Measurements from ENCODE around the gene FN3K.
"Not testable (repeated sequence)": the region's sequence is repeated elsewhere in the genome, so short reads cannot be mapped to it uniquely, and the experiment has no call there.

FN3K gene

GRCh38 chr17:82737967-82738877 is 2.8 kb downstream of the FN3K start:
- no peak for DNase-seq

DNA sequence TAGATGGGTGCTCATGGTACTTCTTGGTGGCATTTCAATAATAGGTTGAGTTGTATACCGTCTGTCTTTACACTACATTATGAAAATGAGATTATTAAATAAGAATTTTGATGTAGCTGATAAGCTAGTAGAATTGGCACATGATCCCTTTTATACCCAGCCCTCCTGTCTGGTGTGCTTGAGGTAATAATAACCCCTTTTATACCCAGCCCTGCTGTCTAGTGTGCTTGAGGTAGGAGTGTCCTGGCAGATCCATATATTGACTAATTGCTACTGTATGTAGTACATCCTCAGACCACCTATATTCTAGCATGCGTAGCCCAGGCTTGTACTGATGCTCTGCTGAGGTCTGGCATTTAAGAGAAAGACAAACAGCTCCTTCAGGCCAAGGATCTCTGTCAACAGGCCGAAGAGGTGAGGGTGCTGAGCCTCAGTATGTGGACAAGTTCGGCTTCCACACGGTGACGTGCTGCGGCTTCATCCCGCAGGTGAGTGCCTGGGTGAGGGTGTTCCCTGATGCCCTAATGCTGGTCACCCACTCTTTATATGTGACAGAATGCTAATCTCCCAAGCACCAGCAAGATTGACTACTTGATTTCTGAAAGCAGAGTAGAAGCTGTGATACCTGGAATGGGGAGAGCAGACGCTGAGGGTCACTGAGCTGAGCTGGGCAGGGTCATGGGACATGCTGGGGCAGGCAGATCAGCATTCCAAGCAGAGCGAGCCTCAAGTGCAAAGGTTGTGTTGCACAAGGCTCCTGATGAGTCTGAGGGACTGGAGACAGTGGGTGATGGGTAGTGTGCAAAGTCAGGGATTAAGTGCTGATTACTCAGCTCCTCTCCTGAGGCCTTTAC is 5.7 kb downstream of the FN3K start:
- DNase-seq, result no peak

DNA sequence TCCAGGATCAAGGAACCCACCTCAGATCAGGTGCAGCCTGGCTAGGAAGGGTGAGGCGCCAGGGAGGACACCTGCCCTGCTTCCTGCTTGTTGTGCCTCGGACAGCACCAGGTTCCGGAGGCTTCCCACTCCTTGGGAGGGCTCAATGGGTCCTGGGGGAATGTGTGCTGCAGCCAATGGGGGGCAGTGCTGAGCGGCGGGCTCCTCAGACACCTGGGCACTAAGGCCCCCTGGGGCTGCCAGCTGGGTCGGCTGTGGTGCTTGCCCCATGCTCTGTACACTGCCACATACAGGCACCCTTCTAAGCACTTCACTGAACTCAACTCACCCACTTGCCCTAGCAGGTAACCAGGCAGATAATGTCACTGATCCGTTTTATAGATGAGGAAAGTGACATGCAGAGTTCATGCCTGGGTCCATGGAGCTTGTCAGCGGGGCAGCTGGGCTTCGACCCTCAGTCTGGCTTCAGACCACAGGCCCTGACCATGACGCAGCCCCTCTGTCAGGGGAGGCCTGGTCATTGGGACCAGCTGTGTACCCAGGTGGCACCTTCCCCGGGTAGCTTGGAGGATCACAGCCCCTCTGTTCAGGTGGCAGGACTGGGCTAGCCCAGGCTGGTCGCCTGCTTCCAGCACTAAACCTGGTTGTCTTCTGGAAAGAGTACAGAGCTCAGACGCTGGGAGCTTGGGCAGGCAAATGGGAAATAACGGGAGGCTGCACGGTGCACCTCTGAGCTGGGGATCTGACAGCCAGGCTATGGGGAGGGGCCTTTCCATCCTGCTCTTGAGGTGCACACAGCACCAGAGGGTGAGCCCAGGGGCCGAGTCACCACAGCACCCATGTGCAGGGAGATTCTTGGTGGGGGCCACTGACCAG is 8.2 kb downstream of the FN3K start:
- DNase-seq, result no peak

DNA sequence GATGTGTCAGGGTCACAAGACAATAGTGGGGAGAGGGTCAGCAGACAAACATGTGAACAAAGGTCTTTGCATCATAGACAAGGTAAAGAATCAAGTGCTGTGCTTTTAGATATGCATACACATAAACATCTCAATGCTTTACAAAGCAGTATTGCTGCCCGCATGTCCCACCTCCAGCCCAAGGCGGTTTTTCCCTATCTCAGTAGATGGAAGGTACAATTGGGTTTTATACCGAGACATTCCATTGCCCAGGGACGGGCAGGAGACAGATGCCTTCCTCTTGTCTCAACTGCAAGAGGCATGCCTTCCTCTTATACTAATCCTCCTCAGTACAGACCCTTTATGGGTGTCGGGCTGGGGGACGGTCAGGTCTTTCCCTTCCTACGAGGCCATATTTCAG is 9.3 kb downstream of the FN3K start:
- DNase-seq, result not testable (repeated sequence)

DNA sequence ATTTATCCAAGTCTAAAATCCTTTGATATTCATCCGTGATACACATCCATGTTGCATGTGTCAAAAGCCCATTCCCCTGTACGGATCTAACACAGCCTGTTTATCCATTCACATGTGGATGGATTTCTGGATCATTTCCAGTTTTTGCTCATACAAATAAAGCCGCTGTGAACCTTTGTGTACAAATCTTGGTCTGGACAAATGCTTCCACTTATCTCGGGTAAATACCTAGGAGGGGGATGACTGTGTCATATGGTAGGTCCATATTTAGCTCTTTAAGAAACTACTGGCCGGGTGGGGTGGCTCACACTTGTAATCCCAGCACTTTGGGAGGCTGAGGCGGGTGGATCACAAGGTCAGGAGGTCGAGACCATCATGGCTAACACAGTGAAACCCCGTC is 10.1 kb downstream of the FN3K start:
- DNase-seq, result no peak

GRCh38 chr17:82748756-82749155 is 13.3 kb downstream of the FN3K start:
- DNase-seq, result no peak

- no peak for DNase-seq
Observed at GRCh38 chr17:82750241-82750908, 15.0 kb downstream of the FN3K start.

DNA sequence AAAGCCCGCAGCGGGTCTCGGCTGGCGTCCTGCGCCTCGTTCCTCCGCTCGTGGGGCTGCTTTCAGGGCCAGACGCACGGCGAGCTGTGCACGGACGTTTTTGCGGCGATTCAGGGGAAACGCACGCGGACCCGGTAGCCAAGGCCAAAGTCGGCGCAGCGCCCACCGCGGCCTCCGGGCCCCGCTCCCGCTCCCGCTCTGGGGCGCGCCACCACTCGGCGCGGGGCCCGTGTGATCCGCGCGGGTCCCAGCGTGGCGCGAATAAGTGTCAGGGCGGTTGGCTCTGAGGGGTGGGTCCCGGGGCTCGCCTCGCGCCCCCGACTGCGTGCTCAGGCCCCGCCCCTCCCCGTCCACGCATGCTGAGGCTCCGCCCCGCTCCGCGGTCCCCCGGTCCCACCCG is 15.8 kb downstream of the FN3K start:
- no peak for DNase-seq

DNA sequence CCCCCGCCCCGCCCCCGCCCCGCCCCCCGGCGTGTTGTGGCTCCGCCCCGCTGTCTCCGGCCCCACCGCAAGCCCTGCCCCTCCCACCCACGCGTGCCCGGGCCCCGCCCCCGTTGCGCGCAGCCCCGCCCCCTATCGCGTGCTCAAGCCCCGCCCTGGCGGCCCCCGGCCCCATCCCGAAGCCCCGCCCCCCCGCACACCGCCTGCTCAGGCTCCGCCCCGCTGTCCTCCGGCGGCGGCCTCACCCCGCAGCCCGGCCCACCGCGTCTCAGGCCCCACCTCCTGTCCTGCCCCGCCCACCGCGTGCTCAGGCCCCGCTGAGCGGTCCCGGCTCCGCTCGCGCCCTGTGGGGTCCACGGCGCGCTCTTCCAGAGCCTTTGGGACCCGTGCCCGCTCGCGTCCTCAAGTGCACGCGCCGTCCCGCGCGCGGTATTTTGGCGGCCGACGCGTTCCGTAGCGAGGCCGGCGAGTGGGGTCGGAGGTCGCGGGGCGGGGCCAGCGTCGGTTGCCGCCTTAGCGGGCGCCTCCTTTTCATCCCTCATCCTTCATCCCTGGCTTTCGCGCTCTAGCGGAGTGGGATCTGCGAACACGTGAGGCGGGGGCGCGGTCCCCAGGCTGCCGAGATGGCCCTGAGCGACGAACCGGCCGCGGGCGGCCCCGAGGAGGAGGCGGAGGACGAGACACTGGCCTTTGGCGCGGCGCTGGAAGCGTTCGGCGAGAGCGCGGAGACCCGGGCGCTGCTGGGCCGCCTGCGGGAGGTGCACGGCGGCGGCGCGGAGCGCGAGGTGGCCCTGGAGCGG is 16.4 kb downstream of the FN3K start, which contains the start of gene TBCD:
Gene TBCD, plus strand, starts transcription at position 495 of the 800 bp plus-strand sequence. Its CDS starts 129 bp downstream, at position 624.
- peak; percentile 90 to 92 for DNase-seq

DNA sequence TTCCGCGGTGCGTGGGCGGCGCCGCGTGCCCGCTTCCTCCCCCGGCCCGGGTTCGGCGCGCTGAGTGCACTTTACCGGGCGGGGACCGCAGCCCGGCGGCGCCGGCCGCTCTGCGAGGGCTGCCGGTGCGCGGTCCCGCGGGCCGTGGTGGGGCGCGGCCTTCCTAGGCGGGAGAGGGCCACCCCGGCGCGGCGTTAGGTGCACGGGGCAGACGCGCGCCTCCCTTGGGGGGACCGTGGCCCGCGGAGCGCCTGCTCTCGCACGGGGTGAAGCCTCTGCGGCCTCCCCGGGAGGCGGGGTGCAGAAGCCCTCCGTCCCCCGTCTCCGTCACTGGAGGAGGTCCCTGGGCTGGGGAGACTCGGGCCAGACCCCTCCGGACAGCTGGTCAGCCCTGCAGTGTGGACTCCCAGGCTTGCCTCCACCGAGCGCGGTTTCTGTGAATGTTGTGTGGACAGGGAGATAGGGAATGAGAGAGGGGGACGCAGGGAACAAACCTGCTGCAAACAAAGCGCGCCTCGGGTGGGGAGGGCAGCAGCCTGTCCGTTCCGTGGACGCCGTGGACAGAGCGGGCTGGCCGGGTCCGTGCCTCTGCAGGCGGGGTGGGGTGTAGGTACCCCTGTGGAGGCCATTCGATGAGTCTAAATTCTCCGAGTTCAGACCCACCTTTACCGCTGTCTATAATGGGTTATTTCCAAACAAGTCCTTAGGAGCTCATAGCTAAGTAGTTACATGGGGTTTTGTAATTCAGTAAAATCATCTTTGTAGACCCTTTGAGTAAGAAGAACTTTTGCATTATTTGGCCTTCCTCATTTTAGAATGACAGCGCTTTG is 17.2 kb downstream of the FN3K start:
- no peak for DNase-seq

- no peak for DNase-seq
Observed at GRCh38 chr17:82753201-82753464, 17.7 kb downstream of the FN3K start.

DNA sequence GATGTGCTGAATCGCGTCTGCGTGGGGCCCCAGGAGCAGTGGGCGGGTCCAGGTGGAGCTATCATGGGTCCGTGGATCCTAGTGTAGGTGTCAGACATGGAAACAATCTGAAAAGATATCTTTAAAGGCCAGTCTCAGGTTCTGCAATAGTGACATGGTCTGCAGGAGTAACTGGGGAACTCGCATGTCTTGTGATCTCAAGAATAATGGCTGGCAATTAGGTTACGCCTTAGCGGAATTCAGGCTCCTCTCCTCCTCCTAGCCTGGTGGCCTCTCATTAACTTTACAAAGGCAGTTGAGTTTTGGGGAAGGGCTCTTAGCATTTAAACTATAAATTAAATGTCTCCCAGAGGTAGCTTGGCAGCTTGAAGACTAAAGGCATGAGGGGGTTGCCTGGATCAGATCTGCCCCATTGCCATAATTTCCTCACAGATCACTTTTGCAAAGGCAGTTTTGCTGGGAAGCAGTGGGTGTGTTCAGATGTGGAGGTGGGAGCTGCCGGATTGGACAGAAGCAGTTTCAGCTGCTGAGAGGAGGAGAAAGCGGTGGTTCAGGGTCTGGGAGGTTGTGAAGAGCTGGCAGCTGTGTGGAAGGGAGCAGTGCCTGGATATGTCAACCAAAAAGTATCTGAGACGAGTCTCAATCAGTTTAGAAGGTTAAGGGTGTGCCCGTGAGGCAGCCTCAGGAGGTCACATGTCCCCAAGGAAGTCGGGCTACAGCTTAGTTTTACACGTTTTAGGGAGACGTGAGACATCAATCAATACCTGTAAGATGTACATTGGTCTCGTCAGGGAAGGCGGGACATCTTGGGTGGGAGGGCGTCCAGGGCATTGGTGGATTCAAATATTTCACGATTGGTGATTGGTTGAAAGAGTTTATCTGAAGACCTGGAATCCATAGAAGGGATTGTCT is 19.1 kb downstream of the FN3K start:
- DNase-seq, result no peak

- no peak for DNase-seq
Observed at GRCh38 chr17:82756166-82756565, 20.8 kb downstream of the FN3K start.

GRCh38 chr17:82765371-82765770 is 30.0 kb downstream of the FN3K start:
- DNase-seq, result no peak

GRCh38 chr17:82767041-82767754 is 31.8 kb downstream of the FN3K start:
- DNase-seq, result peak; percentile 62 to 66

DNA sequence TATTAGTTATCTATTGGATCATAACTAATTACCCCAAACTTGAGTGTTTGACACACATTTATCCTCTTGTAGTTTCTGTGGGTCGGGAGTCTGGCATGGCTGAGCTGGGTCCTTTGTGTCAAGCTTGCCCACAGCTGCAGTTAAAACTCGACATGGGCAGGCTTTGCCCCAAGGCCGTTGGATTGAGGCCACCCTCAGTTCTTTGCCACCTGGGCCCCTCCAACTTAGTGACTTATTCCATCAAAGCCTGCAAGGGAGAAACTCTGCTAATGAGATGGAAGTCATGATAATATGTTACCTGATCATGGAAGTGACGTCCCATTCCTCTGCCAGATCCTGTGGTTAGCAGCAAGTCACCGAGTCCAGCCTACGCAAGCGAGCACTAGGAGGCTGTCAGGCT is 33.6 kb downstream of the FN3K start:
- no peak for DNase-seq

DNA sequence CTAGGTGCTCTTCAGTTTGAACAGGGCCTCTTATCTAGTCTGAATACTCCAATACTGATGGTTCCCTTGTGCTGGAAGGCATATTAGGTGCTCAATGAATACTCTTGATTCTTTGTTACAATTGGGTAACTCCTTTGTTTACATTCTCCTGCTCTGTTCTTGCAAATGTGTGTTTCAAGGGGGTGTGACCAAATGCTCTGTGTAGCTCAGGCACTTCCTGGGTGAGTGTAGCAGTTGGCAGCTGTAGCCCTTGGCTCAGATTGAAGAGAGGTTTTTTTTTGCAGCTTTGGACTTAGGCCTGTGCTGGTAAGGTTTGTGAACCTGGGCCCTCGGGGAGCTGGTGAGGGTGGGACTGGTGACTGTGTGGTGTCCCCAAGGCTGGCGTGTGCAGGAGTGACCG is 36.6 kb downstream of the FN3K start:
- DNase-seq, result no peak

- DNase-seq, result not testable (repeated sequence)
Observed at GRCh38 chr17:82774456-82774855, 39.0 kb downstream of the FN3K start.

Measured in activated T-cell treated with anti-CD3 and anti-CD28 coated beads, Interleukin-2, amount 50 U/mL, for 48 hours (primary cell).